WTC11 (cell line): Measurements from ENCODE around the gene EXOC4.

Experiments used
- CTCF ChIP-seq: fragments of 200-600 bp; IDR thresholded peaks from 2 replicates; pipeline ENCODE4 v1.8.0; 2022; ENCODE audit warnings: antibody characterized with exemption
- E2F1 ChIP-seq: sonication (generic); formaldehyde crosslinking; IDR thresholded peaks from 2 replicates; pipeline ENCODE4 v1.8.0; 2022; ENCODE audit warnings: mild to moderate bottlenecking, missing genetic modification reagents
- ETV6 ChIP-seq: sonication (generic); formaldehyde crosslinking; IDR thresholded peaks from 2 replicates; pipeline ENCODE4 v1.8.1; 2022; ENCODE audit warnings: mild to moderate bottlenecking, missing genetic modification reagents
- JUN ChIP-seq: sonication (generic); formaldehyde crosslinking; IDR thresholded peaks from 2 replicates; pipeline ENCODE4 v1.8.0; 2023; ENCODE audit warnings: mild to moderate bottlenecking, missing genetic modification reagents
- NFE2L1 ChIP-seq: sonication (generic); formaldehyde crosslinking; IDR thresholded peaks from 2 replicates; pipeline ENCODE4 v1.8.1; 2023; ENCODE audit warnings: missing genetic modification reagents
- TEAD1 ChIP-seq: sonication (generic); formaldehyde crosslinking; IDR thresholded peaks from 2 replicates; pipeline ENCODE4 v1.8.0; 2022; ENCODE audit warnings: mild to moderate bottlenecking, missing genetic modification reagents
- ZBTB43 ChIP-seq: sonication (generic); formaldehyde crosslinking; IDR thresholded peaks from 2 replicates; pipeline ENCODE4 v1.8.1; 2023; ENCODE audit warnings: mild to moderate bottlenecking, missing genetic modification reagents
- ZNF138 ChIP-seq: sonication (generic); formaldehyde crosslinking; conservative IDR thresholded peaks from 2 replicates; pipeline ENCODE4 v1.8.1; 2022; ENCODE audit warnings: mild to moderate bottlenecking, moderate library complexity, missing genetic modification reagents
- TF ChIP-seq, protein P1 (sequence below): sonication (generic); formaldehyde crosslinking; IDR thresholded peaks from 2 replicates; pipeline ENCODE4 v1.8.0; 2022; ENCODE audit warnings: mild to moderate bottlenecking, missing genetic modification reagents

- TF ChIP-seq ETV6 (CRISPR knock-in tag) = no peak
- TF ChIP-seq ZNF138 (CRISPR knock-in tag) = no peak
- TF ChIP-seq E2F1 (CRISPR knock-in tag) = no peak
- TF ChIP-seq CTCF = no peak
- TF ChIP-seq, protein P1, sequence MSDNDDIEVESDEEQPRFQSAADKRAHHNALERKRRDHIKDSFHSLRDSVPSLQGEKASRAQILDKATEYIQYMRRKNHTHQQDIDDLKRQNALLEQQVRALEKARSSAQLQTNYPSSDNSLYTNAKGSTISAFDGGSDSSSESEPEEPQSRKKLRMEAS = no peak
- no peak for TF ChIP-seq ZBTB43 (CRISPR knock-in tag)
- no peak for TF ChIP-seq NFE2L1 (CRISPR knock-in tag)
- no peak for TF ChIP-seq JUN (CRISPR knock-in tag)
- no peak for TF ChIP-seq TEAD1 (CRISPR knock-in tag)
These were observed 831.7 kb downstream of the EXOC4 start for GRCh38 chr7:134084488-134085144.
